Measurements from ENCODE around the gene CEP192.
"Not testable (repeated sequence)": the region's sequence is repeated elsewhere in the genome, so short reads cannot be mapped to it uniquely, and the experiment has no call there.

CEP192 gene

DNA sequence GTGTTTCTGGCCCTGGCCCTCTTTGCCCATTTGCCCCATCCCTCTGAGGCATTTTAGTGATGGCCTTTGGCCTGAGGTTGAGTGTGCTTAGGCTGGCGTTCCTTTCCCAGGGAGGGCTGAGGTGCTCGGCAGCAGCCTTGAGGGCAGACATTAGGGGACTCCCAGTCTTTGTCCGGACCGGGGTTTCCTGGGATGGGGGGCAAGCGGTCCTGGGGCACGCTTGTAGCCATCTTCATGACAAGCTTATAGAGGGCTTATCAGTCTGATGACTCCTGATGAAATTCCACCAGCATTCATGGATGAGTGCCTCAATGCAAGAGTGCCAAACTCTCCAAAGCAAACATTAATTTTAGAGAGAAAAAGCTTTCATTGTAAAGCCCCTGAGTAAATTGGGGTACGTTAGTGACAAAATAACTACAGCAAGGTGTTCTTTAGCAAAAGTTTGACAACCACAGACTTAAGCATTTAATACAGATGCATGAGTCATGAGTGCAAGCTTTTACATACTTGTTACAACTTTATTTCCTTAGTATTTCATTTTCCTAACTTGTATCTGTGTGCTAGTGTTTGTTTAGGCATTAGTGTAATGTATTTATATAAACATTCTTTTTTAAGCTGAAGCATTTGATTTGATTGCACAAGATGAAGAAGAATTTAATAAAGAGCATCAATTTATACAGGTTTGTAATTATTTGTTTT lies 45.6 kb downstream of the CEP192 start:
- no peak for DNase-seq

GRCh38 chr18:13039806-13040205 lies 48.6 kb downstream of the CEP192 start:
- DNase-seq: no peak

- DNase-seq: no peak
Observed at GRCh38 chr18:13043066-13043465, 51.9 kb downstream of the CEP192 start.

DNA sequence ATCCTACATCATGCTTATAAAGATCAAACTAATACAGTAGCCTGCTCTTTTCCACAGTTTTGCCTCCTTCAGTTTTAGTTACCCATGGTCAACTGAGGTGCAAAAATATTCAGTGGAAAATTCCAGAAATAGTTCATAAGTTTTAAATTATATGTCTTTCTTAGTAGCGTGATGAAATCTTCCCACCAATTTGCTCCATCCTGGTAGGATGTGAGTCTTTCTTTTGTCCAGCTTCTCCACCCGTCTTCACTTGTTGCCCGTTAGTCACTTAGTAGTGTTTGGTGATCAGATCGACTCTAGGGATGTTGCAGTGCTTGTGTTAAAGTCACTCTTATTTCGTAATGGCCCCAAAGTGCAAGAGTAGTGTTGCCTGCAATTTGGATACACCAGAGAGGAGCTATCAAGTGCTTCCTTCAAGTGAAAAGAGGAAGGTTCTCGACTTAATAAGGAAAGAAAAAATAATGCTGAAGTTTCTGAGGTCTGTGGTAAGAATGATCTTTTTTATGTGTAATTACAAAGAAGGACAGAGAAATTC lies 57.0 kb downstream of the CEP192 start:
- no peak for DNase-seq

DNA sequence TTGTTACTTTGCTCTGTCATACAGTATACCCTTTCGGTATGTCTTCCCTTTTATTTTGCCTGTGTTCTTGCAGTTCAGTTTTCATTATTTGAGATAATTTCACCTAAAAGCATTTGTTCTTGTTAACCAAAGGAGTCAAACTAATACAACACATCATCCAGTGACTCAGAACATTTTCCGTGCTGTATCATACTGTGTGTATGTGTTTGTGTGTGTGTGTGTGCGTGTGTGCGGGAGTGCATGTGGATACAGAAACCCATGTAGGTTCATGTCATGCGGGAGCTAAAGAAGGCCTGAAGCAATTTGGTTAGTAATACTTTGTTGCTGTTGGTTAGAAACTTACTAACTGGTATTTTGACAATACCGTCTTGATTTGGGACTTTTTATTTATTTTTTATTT lies 60.0 kb downstream of the CEP192 start:
- DNase-seq: no peak

GRCh38 chr18:13051950-13052349 lies 60.8 kb downstream of the CEP192 start:
- no peak for DNase-seq

- DNase-seq: no peak
Observed at GRCh38 chr18:13054336-13054735, 63.2 kb downstream of the CEP192 start.

GRCh38 chr18:13061630-13062189 lies 70.5 kb downstream of the CEP192 start:
- DNase-seq: no peak

GRCh38 chr18:13067124-13067523 lies 76.0 kb downstream of the CEP192 start:
- DNase-seq: no peak

GRCh38 chr18:13067966-13068365 lies 76.8 kb downstream of the CEP192 start:
- DNase-seq: no peak

DNA sequence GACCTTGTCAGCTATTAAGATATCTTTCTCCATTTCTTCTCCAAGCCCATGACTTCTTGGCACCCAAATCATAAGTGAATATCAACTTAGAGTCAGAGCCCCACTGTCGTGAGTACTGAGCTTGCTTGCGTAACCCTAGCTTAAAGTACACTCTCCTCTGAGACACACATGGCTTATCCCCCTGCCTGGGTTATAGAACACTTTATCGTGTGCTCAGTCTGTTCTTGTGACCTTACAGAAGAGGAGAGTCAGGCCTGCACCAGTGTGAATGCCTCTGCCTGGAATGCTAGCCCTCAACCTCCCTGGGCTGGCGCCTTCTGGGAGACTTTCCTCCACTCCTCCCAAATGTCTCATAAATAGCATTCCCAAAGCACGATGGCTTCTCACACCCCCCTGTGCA lies 79.3 kb downstream of the CEP192 start:
- DNase-seq: no peak

DNA sequence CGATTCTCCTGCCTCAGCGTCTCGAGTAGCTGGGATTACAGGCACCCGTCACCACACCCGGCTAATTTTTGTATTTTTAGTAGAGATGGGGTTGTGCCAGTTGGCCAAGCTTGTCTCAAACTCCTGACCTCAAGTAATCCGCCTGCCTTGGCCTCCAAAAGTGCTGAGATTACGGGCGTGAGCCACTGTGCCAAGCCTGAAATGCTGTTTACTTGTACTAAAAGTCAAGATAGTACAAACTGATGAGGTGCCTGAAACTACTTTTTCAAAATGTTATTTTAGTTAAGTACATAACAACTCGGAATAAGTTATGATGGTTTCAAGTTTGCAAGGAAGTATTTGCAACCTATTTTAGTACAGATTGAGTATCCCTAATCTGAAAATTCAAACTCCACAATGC lies 85.7 kb downstream of the CEP192 start:
- DNase-seq: no peak

DNA sequence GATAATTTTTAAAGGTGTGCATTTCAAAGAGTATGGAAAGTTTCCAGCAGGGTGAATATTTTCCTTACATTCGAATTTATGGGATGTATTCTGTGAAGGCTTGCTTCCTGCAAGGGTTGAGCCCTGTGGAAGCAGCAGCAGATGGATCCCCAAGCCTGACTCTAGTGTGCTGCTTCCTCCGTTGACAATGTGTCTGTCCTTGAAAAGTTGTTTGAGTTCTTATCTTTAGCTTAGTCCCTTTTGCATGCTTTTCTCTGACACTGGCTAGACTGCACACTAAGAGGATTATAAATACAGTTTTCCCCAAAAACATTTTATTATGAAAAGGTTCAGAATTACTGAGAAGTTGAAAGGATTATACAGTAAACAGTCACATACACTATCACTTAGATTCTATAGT lies 86.3 kb downstream of the CEP192 start:
- no peak for DNase-seq

DNA sequence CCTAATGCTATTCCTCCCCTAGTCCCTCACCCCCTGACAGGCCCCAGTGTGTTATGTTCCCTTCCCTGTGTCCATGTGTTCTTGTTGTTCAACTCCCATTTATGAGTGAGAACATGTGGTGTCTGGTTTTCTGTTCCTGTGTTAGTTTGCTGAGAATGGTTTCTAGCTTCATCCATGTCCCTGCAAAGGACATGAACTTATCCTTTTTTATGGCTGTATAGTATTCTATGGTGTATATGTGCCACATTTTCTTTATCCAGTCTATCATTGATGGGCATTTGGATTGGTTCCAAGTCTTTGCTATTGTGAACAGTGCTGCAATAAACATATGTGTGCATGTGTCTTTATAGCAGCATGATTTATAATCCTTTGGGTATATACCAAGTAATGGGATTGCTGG lies 86.9 kb downstream of the CEP192 start:
- not testable (repeated sequence) for DNase-seq

- DNase-seq: no peak
Observed at GRCh38 chr18:13086906-13087305, 95.7 kb downstream of the CEP192 start.

DNA sequence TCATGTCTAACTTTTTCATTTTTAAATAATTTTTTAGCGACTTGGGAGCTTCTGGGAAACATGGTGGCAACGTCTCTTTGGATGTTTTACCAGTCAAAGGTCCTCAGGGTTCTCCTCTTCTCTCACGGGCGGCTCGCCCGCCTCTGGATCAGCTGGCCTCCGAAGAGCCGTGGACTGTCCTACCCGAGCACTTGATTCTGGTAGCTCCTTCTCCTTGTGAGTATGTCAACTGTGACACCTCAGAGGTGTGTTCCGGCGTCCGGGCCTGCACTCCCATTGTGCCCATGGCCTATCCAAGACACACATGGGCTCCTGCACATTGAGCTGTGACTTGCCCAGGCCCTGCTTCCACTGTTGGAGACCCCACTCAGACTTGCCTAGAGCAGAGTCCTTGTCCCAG lies 104.3 kb downstream of the CEP192 start:
- DNase-seq: no peak

DNA sequence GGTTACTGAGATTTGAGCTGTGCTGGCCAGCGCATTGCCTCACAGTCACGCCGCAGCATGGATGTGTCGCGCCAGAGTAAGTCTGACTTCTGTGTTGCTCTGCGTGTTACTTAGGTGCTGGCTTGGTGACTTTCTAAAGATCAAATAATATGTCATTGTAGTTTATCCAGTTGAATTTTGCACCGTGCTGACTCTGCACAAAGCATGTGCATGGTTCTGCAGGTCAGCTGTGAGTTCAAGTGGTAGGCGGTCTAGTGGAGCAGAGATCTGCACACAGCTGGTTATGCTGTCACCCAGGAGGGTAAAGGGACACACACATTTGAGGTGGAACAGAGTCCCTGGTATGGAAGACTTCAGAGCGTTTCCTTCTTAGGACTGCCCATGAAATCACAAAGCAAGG lies 105.1 kb downstream of the CEP192 start:
- no peak for DNase-seq

GRCh38 chr18:13096719-13097118 lies 105.6 kb downstream of the CEP192 start:
- DNase-seq: no peak

- DNase-seq: not testable (repeated sequence)
Observed at GRCh38 chr18:13098104-13098503, 106.9 kb downstream of the CEP192 start.

DNA sequence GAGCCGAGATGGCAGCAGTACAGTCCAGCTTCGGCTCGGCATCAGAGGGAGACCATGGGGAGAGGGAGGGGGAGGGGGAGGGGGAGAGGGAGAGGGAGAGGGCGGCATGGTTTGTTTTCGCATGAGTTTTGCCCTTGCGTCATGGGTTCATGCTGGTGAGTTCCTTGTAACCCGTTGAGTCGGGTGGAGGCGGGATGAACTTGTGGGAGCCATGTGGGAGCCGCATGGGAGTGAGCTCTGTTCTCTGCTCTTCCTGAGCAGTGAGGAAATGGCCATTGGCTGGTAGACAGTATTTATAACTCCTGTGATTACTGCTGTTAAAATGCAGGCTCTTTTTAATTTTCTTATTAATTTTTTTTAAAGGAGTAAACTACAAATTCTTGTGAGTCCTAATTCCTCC lies 108.0 kb downstream of the CEP192 start:
- DNase-seq: no peak

- no peak for DNase-seq
Observed at GRCh38 chr18:13100942-13101658, 109.9 kb downstream of the CEP192 start.

DNA sequence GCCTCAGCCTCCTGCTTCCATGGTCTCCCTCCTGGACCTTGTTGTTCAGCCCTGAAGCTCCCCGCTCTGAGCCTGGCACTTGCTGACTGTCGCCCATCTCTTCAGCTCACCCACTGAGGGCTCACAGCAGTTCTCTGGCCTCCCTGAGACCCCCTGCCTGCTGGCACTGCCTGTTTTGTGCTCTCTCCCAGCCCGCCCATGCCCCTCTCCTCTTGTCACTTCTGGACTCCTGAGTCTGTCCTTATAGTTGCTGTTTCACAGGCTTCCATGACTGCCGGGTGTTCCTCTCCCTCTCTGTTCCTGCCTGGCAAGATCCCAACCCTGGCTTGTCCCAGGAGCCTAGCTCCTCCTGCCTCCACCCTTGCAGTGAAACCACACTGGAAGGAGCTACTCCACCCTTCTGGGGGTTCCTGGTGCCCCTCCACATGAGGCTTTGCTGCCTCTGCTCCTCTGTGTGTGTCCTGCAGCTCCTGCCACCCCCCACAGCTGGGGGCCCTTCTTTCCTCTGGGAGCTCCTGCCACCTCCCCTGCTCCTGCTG lies 110.6 kb downstream of the CEP192 start:
- DNase-seq: no peak

DNA sequence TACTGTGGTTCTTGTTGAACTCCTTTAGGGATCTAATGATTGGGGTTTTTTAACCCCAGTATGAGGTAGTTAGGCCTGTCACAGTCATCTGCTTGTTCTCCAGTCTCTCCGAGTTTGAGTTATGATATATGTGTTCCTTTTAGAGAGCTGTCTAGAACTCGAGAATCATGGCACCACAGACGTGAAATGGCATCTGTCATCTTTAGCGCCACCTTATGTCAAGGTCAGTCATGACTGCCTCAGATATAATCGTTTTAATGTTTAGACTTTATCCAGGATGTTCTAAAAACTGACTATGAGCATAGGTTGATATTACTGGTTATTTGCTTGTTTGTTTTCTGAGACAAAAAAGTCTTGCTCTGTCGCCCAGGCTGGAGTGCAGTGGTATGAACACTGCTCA lies 112.2 kb downstream of the CEP192 start:
- DNase-seq: no peak

DNA sequence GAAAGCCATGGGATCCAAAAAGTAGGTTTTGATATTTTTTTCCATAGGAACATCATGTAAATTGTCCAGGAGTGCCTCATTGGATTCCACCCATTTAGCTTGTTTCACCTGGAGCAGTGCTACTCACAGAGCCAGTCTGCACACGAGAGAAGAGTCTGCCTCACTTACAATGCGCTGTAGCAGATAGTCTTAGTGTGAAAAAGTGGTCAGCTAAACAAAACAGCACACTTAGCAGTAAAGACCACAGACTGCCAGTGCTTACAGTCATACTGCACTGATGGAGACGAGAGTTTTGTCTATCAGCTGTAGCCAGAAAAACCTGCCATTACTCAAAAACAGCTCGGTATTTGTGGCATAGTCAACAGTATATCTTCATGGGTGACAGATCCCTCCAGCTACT lies 113.9 kb downstream of the CEP192 start:
- DNase-seq: no peak

Data from activated gamma-delta T cell treated with Interleukin-2 at 50 U/mL for 16 hours (primary cell).